HG03097 (cell line): ENCODE data around the gene NDUFA11.
A peak's percentile ranks its signal among the peaks of the same experiment; 100 is the strongest.

Experiments used
- ATAC-seq: cut with Tn5 transposase; IDR thresholded peaks from one replicate; pipeline ENCODE4 v1.9.1; 2021; ENCODE audit not compliant: unreplicated experiment, low FRiP score

NDUFA11 gene

DNA sequence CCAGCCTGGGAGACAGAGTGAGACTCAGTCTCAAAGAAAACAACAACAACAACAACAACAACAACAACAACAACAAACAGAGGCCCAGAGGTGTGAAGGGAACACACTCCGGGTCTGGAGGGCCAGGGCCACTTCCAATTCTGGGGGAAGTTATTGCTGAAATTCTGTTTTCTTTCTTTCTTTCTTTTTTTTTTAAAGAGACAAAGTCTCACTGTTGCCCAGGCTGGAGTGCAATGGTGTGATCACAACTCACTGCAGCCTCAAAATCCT is 7.0 kb upstream of the NDUFA11 start:
- no peak for ATAC-seq

DNA sequence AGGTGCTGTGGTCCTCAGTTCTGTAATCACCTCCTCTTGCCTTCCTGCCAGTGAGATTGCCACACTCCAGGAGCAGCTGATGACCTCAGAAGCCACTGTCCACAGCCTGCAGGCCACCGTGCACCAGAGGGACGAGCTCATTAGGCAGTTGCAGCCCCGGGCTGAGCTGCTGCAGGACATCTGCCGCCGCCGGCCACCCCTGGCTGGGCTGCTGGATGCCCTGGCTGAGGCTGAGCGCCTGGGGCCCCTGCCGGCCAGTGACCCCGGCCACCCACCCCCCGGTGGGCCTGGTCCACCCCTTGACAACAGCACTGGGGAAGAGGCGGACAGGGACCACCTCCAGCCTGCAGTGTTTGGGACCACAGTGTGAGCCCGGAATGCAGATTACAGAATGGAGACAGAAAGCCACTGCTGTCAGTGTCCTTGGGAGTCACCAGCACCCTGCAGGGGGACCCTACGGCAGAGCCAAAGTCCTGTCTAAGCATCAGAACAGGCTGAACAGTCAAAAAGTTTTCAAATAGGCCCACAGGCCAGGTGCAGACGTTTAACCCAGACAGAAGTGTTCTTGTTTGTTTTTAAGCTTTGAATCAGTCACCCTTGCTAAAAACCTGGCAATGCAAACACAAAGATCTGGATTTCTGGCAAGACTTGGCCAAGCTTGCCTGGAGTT is 5.3 kb upstream of the NDUFA11 start:
- no peak for ATAC-seq

DNA sequence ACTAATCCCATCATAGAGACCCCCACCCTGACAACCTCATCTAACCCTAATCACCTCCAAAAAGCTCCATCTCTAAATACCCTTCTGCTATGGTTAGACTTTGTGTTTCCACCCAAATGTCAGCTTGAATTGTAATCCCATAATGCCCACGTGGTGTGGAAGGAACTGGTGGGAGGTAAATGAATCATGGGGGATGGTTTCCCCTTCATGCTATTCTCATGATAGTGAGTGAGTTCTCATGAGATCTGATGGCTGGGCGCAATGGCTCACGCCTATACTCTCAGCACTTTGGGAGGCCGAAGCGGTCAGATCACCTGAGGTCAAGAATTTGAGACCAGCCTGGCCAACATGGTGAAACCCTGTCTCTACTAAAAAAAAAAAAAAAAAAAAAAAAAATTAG is 3.7 kb upstream of the NDUFA11 start:
- ATAC-seq = no peak

DNA sequence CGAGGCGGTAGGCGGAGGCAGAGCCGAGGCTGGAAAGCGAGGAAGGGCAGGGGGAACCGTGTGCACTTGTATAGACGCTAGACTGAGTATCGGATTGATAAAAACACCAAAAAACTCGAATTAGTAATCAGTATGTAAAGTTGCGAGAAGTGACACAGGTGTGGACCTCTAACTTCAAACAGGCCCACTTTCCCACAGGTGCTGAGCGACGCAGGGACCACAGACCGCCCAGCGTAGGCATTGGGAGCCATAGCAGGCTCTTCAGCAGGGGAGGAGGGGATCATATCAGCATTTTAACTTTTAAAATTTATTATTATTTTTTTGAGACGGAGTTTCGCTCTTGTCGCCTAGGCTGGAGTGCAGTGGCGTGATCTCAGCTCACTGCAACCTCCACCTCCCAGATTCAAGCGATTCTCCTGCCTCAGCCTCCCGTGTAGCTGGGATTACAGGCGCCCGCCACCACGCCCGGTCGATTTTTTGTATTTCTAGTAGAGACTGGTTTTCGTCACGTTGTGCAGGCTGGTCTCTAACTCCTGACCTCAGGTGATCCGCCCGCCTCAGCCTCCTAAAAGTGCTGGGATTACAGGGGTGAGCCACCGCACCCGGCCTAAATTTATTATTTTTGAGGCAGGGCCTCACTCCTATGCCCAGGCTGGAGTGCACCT is 1.7 kb upstream of the NDUFA11 start:
- ATAC-seq = no peak

DNA sequence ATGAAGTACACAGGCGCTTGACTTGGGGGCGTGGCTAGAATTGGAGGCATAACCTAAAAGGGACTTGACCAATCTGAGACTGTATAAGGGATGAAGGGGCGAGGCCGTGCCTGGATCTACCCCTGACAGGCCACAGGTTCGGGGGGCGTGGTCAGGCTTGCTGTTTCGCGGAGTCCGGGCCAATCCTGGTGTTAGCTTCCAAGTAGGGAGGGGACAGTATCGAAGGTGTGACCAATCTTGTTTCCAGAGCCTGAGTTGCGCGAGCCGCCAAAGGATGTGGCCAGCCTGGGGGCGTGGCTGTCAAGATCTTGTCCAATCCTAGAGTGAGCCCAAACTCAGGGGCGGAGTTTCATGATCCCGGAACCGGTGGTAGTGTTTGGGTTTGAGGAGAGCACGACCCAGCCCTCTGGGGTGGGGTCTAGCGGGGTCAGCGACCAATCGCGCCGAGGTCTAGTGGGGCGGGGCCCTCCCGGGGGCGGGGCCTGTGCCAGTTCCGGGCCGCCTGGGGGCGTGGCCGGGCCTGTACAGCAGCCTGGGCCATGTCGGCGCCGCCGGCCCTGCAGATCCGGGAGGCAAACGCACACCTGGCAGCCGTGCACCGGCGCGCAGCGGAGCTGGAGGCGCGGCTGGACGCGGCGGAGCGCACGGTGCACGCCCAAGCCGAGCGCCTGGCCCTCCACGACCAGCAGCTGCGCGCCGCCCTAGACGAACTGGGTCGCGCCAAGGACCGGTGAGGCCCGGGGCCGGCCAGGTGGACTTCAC is 943 bp upstream of the NDUFA11 start, which contains the start of gene VMAC:
TSS of gene VMAC (plus strand) at position 521 of the 762 bp plus-strand sequence. CDS start at position 540, 19 bp downstream.
- peak; percentile 74 for ATAC-seq

DNA sequence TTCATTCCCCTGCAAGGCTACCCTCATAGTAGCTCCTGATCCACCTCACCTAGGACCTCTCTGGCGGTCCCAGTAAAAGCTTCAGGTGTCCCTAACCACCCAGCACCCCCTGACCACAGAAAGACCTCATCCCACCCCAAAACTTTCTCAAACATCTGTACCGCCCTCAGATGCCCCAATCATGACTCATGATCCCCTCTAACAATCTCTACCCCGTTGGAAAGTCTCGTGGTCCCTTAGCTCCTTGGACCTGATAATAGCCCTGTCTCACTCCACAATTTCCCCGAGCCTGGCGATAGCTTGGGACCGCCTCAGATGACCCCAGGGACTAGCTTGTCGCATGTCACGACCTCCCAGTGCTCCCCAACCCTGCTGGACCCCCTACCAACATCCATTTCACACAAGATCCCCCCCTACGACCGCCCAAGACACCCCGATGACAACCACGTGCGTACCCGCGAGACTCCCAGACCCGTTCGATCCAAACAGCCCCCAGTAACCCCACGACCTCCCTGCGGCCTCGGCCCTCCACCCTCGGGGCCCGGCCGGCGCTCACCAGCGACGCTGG is 450 bp downstream of the NDUFA11 start:
- ATAC-seq = no peak

DNA sequence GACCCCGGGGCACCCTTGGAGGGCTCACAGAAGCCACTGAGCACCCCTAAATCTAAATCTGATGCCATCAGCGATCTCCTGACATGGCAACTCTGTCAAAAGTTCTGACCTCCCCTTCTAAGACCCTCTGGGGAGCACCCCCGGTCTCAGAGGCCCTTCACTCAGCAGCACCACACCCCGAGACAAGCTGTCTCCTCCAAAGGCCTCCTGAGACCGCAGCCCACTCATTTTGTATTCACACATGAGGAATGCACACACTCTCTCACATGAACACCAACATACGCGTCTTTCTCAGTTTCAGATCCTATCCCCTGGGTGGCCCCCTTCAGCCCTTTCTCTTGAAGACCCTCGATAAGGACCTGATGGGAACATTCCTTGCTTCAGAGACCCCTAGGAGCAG is 2.6 kb downstream of the NDUFA11 start:
- ATAC-seq = no peak

DNA sequence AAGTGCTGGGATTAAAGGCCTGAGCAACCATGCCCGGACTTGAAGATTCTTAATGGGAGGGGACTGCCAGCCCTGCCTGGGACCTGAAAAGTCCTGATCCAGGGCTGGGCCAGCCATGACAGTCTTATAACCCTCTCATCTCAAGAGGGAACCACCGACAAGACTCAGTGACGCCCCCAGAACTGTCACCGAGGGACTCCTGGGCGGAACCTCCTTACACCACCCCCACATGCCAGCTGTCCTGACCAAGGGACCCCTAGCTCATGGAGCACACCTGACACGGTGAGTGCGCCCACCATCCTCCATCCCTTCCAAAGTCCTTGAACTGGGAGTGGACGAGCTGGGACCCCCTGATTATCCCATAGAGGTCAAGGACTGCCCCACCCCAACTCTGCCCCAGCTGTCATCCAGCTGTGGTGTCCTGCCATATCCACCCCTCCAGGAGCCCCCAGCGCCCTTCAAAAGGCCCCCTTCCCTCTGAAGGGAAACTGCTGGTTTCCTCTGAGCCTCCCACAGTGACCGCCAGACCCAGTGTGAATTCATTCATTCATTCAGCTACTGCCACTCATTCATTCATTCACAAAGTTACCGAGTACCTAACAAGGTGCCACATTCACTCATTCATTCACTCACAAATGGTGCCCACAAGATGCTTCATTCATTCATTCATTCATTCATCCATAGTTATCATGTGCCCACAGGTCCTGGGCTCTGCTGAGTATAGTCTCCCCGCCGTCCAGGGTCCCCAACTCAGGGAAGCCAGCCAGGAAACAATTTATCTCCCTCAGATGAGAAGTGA is 3.7 kb downstream of the NDUFA11 start:
- ATAC-seq = no peak

DNA sequence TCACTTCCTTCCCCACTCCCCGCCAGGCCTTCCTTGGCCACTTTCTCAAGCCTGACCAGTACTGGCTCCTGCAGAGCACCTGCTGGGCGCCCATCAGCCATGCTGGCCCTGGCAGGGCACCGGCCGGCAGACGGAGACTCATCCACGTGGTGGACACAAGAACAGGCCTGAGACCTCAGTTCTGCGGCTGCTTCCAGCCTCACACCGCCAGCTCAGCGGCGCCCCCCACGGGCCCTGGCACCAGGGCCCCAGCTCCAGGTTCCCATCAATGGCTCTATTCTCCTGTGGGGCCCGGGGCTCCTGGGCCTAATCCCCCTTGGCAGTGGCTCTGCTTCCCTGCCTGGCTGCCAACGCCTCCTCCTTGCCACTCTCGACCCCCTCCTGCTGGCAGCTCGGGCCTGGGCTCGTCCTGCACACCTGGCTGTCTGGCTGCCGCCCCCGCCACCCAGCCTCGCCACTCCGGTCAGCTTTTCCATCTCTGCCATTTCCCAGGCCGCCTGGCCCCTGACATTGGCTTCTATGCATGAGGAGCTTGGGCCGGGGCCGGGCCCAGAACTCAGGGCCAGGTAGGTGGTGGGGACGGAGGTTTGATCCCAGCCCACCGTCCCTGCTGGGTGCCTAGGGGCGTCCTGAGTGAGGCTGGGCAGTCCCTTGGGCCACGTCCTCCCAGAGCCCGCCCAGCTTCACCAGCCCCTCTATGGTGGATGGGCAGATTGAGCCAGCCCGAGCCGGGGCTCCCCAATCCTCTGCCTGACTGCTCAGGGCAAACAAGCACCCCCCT is 6.2 kb downstream of the NDUFA11 start:
- ATAC-seq = no peak

DNA sequence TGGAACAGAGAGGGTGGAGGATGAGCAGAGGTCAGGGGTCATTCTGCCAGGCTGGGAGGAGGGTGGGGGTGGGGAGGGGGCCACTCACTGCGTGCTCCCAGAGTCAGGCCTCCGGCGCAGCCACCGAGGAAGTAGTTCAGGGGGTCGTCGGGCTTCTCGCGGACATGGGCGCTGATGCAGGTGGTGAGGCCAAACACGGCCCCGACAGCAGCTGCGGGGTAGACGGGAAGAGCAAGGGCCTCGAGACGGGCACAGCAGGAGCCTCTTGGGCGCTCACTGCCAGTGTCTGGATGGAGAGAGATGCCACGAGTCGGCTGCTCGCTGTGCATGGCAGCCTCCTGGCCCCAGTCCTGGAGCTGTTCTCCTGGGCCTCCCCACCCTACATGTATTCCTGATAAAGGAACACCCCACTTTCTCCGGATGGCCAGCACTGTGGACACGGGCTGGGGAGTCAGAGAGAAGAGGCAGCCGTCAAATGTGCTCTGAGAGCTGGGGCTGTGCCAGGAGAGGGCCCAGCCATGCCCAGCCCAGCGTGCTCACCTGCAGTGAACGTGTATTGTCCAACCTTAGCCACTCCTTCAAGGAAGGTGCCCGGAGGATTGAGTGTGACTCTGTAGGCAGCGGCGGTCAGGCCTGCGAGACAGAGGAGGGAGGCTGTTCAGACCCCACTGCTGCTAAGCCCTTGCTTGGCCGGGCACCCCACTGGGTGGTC is 7.1 kb downstream of the NDUFA11 start:
- ATAC-seq = no peak

DNA sequence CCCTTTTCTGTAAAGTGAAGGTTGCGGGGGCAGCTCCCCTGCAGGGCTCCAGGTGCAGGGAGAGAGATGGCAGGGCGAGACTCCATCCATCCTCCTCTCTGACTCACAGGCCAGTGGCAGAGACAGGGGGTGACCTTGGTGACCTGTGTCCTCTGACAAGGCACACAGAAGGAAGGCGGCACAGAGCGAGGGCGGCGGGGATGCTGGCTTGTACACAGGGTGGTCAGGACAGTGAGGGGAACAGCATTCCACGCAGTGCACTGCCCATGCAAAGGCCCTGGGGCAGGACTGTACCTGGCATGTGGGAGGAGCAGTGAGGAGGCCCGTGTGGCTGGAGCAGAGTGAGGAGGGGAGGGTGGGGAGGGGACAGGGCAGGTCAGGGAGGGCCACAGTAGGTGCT is 7.7 kb downstream of the NDUFA11 start:
- ATAC-seq = no peak

DNA sequence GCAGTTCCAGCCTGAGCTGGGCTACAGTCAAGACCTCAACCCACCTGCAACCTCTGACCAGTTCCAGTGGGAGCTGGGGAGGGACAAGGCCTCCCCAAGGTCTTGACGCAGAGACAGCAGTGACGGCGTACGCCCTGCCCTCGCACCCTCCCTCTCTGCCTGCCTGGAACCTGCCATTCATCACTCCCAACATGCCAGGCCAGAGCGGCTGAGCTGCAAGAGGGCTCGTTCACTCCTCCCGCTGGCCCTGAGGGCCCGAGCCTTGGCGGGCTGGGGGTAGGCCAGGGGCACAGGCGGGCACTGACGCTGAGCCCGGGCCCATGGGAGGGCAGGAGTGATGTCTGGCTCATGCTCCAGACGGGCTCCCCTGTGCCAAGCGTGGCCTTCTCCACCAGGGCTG is 8.2 kb downstream of the NDUFA11 start:
- no peak for ATAC-seq

DNA sequence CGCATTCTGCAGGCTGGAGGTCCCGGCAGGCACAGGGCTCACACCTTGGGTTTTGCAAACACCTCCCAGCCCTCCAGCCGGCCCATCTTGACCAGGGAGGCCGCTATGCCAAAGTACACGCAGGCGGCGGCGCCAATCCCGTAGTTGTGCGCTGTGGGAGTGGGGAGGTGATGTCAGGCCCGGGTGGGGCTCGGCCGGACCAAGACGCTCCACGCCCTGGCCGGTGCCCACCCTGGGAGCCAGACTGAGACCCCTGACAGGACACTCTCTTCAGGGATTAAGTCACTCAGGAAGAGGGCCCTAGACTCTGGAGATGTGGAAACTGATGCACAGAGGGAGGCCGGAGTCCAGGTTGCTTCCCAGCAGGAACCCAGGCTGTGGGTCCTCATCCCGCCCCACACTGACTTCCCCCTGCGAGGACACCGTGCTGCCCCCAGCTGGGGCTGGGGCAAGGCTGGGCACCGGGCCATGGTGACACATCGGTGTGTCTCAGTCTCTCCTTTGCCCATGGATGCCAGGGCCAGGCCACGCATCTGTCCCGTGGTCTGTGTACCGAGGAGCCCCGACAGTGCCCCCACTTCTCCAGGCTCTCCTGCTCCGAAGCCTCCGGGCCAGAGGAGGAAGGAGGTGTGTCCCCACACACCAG is 8.8 kb downstream of the NDUFA11 start:
- no peak for ATAC-seq

DNA sequence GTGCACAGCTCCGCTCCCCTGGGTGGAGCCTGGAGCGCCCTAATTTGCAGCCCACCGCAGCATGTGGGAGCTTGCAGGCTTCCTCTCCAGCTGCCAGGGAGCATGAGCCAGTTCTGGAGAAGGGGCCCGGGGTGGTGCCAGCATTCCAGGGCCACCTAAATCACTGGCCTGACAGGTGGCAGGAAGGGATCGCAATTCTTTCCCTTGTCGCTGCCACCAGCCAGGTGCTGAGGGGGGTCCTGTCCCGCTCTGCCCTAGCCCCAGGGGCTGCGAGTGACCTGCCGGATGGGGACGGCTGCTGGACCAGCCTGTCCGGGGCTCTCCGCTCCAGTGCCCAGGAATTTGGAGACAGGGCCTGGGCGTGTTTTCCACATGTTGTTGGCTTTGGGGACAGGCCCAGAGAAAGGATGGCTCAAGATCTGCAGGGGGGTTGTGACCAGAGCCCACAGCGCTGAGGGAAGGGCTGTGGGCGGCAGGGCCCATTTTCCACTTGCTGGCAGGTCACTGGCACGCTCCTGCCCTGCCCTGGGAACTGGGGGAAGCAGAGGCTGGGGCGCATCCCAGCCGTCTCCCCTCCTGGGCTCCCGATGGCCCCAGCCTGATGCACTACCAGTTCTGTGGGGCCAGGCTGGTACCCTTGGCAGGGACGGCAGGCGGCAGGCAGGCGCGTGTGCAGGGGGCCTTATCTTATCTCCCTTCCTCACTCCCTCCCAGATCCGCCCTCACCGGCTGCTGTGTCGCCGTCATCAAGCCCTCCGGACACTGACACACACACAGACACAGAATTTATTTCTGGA is 9.5 kb downstream of the NDUFA11 start:
- ATAC-seq = no peak

DNA sequence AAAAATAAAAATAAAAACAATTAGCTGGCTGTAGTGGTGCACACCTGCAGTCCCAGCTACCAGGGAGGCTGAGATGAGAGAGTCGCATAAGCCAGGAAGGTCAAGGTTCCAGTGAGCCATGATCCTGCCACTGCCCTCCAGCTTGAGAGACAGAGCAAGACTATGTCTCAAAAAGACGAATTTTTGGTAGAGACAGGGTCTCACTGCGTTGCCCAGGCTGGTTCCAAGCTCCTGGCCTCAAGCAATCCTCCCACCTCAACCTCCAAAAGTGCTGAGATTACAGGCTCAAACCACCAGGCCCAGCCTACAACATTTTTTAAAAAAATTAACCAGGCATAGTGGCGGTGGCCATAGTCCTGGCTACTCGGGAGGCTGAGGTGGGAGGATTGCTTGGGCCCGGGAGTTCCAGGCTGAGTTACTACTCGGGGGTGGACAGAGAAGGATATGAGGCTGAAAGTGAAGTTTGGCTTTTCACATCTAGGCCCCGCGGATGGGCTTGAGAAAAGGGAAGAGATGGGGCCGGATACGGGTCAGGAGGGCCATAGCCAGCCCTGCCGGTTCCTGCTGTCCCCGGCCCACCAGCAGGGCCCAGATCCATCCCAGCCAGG is 10.2 kb downstream of the NDUFA11 start:
- ATAC-seq = no peak

DNA sequence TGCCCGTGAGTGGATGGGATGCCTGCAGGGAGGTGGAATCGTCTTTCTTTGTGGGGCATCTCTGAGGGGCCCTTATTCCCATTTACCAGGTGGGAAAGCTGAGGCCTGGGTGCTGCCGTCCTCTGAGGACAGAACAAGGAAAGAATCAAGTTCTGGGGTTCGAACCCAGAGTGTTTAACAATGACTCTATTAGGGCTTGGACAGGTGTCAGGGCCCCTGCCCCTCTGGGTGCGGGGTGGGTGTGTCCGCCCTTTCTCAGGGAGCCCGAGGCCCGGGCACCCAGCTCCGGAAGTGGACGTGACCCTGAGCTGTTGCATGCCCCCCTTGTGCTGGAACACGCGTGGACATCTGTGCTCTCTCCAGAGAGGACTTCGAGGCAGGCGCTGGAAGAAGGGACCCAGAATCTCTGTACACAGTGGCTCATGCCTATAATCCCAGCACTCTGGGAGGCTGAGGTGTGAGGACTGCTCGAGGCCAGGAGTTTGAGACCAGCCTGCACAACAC is 10.8 kb downstream of the NDUFA11 start:
- ATAC-seq = no peak

DNA sequence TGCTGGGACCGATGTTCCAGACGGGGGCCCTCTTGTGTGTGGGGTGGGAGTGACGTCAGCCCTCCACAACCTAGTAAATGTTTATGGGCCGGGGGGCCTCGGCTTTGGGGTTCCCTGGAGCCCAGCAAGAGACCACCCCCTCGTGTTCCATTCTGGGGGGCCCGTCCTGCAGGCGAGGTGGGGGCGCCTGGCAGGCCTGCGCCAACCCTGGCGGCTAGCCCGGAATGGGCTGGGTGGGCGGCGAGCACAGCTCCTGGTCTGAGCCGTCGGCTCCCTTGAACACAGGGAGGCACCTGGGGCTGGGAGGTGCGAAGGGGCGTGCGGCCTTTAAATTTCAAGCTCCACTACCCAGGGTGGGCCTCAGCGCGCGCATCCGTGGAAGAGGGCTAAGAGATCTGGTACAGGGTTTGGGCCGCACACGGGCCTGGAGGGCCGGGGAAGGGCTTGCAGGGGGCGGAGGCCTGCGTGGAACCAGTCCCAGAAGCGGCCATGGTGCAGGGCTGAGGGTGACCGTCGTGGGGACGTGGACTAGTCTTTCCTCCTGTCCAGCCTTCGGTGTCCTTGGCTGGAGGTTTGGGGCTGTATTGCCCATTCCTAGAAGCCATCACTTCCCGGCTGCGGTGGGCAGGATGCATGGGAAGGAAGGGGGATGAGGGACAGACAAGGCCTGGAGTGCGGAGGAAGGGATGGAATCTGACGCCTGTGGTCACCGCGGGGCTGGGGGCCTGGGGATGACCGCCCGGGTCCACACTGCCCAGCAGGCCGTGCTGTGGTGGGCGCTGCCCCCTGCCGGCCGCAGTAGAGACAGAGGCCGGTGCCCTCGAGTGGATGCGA is 11.4 kb downstream of the NDUFA11 start:
- no peak for ATAC-seq
